ENCODE measurements around the gene DNAJB1.
"Not testable (repeated sequence)": the region's sequence is repeated elsewhere in the genome, so short reads cannot be mapped to it uniquely, and the experiment has no call there.

Gene DNAJB1

DNA sequence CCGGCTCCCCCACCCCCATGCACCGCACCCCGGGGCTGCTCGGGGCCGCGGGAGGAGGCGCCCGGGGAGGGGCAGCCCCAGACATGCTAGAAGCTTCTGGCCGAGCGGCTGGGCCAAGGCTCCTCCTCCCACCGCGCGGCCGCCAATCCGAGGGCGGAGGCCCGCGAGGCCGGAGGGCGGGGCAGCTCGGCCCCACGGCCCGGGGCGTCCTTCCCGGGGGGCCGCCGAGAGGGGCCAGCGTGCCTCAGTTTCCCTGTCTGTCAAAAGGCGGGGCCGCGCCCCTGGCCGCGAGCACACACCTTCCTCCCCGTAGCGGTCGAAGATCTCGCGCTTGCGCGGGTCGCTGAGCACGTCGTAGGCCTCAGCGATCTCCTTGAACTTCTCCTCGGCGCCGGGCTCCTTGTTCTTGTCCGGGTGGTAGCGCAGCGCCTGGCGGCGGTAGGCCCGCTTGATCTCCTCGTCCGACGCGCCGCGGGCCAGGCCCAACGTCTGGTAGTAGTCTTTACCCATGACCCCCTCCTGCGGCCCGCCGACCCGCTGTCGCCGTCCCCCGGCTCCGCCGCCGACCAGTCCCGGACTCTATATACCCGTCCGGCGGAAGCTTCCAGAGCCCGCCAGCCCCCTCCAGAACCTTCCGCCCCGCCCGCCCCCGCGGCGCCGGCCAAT, at the start of gene DNAJB1:
TSS of gene DNAJB1 (minus strand) at position 558 of the 666 bp plus-strand sequence. CDS start at position 510, 48 bp downstream.
- peak; percentile 90 for DNase-seq (ENCODE audit: low spot score)

- DNase-seq (ENCODE audit: low spot score) = no peak
Measured at GRCh38 chr19:14567079-14567478, 48.9 kb upstream of the DNAJB1 start.

- DNase-seq (ENCODE audit: low spot score) = no peak
Measured at GRCh38 chr19:14566712-14567077, 48.5 kb upstream of the DNAJB1 start.

DNA sequence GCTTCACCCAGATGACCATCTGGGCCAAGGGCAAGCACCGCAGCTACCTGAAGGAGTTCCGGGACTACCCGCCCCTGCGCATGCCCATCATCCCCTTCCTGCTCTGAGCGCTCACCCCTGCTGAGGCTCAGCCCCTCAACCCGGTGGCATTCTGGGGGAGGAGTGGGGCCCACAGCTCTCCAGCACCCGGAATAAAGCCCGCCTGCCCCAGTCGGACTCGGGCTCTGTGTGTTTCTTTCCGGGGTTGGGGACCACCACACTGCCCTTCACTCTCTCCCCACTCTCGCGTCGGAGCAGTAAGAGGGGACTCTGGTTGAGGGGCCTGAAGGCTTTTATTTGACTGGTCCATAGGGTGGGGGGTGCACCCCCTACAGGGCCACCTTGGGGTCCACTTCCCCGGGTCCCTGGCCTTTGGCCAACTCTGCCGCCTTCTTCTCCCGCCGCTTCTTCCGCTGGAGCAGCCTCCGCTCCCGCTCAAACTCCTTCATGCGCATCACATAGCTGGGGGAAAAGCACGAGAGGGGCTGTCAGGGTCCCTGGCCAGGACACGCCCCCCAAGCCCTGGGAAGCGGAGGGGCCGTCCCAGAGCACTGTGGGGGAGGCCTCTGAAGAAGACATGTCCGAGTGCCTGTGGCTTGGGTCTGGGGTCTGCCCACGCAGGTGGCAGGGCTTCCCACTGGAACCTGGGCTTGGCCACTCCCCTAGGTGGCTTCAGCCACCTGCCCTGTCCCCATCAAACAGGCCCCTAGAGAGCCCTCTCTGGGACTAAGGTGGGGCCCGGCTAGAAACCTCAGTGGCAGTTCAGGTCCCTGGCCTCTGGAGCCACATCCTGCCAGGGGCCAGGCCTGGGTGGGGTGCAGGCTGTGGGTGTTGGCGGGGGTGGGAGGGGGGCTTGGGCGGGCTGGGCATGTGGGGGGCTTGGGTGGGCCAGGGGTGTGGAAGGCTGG, 47.8 kb upstream of the DNAJB1 start:
- DNase-seq (ENCODE audit: low spot score) = no peak

GRCh38 chr19:14565298-14565679, 47.1 kb upstream of the DNAJB1 start:
- no peak for DNase-seq (ENCODE audit: low spot score)

GRCh38 chr19:14564652-14565297, 46.6 kb upstream of the DNAJB1 start:
- not testable (repeated sequence) for DNase-seq (ENCODE audit: low spot score)

GRCh38 chr19:14563989-14564651, 45.9 kb upstream of the DNAJB1 start:
- DNase-seq (ENCODE audit: low spot score) = peak; percentile 93

DNA sequence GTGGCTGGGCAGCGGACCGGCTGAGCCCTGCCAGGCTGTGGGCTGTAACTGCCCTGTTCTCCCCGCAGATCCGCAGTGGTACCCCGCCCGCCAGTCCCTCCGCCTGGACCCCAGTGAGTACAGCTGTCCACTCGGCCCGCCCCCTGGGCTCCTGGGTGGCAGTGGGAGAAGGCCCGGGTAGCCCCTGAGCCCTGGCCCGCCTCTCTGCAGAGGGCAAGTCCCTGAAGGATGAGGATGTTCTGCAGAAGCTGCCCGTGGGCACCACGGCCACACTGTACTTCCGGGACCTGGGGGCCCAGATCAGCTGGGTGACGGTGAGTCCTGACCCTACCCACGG, 45.4 kb upstream of the DNAJB1 start:
- no peak for DNase-seq (ENCODE audit: low spot score)

DNA sequence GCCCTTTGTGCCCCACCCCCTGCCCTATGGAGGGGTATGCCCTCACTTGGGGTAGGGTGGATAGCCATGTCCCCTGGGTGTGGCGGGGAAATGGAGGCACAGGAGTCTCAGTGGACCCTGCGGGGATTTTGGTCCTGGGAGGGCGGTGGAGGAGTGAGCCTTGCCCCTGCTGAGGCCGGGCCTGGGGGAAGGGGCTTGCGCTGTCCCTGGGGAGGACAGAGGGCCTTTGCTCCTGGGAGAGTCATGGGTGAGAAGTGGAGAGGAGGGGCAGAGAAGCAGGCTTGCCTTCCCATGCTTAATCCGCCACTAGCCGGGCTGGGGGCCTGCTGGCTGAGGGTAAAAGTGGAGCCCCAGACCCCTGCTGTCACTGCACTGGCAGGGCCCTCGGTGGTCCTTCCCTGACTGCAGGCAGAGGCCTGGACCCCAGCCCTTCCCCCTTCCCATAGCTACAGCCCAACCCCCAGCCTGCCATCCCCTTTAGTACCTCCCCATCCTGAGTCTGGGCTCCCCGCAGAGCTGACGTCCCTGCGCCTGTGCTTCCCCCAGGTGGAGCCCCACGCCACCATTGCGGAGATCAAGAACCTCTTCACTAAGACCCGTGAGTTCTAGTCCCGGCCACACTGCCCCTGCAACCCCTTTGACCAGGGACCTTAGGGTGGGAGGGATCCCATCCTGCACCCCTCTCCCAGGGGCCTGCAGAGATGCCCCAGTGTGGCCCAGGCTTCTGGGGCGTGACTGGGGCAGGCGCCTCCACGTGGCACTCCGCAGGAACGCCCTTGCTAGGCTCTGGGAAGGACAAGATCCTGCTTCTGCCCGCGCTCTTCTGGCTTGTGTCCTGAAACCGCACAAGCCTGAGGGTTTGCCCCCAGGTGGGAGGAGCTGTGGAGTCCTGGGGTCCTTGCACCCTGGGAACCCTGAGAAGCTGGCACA, 44.7 kb upstream of the DNAJB1 start:
- no peak for DNase-seq (ENCODE audit: low spot score)

DNA sequence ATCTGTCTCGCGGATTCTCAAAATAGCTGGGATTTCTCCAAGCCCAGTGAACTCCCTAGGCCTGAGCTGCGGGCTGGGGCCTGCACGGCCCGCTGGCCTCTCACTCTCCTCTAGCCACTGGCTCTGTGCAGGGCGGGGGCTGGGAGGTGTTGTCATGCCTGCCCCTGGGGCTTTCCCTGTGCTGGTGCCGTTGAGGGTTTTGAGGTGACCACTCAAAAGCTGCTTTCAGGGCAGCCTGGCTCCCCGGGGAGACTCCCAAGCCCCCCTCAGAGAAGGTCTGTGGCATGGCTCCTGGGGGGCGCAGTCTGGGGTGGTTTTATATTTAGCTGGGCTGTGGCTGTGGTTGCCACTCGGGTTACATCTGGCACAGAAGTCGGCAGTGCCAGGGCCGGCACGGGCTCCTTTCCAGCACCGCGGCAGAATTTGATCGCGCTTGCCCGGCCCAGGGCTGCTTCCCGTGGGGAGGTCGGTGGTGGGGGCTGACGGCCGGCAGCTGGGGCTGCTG, 43.7 kb upstream of the DNAJB1 start:
- no peak for DNase-seq (ENCODE audit: low spot score)

DNA sequence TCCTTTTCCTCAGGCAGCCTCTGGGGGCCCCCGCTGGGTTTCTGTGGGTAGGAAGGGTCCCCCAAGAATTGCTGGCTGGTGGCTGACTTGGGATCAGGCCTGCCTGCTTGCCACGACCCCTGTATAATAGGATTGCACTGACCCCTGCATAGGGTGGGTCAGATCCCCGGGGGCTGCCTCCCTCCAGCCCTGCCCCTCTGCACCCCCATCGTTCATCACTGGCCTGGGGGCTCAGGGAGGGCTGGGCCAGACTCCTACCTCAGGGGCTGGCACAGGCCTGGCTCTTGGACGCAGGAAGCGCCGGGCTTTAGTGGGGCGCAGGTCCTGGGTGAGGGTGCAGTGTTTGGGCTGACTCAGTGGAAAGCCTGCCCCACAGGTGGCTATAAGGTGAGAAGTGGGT, 43.1 kb upstream of the DNAJB1 start:
- no peak for DNase-seq (ENCODE audit: low spot score)

DNA sequence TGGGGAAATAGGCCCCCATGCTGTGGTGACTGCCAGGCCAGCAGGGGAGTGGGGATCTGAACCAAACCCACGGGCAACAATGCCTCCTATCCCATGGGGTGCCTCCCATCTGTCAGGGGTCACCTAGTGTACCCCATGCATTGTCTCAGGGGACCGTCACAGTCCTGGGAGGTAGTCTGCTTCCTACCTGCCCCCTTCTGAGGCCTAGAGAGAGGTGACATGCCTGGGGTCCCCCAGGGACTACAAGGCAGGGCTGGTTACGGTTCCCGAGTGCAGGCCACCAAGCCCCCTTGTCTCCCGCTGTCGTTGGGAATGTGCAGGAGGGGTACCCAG, 42.5 kb upstream of the DNAJB1 start:
- no peak for DNase-seq (ENCODE audit: low spot score)

GRCh38 chr19:14559916-14560775, 41.9 kb upstream of the DNAJB1 start:
- DNase-seq (ENCODE audit: low spot score) = no peak

DNA sequence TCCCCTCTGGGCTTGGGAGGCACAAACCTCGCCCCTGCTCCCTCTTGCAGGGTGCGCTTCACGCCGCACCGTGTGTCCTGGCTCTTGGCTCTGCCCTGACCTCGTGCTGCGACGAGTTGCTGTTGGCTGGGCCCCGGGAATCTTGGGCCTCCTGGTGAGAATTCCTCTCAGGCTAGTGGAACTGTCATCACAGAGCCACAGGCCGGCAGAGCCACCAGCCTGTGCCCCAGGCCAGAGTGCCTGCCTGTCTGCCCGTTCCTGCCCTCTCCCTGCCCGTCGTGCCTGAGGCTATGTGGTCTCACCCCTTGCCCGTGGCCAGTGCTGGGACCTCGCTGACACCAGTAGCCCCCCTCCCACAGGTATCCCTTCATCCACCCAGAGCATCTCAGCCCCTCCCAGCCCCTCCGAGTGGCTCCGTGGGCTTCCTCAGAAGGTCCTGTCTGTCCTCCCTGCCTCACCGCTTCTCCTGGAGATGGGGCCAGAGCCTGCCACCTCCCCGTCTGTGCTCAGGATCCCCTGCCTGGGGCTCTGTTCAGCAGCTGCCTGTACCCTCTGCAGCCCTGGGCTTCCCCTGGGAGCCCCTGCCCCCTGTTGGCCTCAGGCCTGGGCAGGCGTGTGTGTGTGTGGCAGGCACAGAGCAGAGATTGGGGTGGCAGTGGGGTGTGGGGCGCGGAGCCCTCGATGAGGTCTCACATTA, 40.3 kb upstream of the DNAJB1 start:
- no peak for DNase-seq (ENCODE audit: low spot score)

DNA sequence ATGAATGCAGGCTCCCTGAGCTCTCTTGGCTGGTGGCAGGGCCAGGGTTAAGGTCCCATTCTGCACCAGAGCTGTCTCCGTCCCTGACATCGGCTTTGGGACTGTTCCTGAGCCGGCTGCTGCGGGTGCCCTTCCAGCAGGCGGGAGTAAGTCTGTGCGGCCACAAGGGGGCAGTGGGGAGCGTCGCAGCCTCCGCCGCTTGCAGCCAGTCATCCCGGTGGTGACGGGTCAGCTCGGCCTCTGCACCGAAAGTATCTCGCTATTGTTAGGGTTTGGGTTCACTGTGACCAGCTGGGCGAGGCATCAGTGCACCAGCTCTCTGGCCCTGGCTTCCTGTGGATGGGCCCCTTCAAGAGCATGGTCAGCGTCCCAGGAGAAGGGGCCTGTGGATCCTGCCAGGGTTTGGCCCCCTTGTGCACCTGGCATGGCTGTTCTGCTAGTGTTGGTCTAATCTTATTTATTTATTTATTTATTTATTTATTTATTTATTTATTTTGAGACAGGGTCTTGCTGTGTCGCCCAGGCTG, 38.5 kb upstream of the DNAJB1 start:
- DNase-seq (ENCODE audit: low spot score) = peak; percentile 91

GRCh38 chr19:14555918-14556661, 37.9 kb upstream of the DNAJB1 start:
- DNase-seq (ENCODE audit: low spot score) = no peak

DNA sequence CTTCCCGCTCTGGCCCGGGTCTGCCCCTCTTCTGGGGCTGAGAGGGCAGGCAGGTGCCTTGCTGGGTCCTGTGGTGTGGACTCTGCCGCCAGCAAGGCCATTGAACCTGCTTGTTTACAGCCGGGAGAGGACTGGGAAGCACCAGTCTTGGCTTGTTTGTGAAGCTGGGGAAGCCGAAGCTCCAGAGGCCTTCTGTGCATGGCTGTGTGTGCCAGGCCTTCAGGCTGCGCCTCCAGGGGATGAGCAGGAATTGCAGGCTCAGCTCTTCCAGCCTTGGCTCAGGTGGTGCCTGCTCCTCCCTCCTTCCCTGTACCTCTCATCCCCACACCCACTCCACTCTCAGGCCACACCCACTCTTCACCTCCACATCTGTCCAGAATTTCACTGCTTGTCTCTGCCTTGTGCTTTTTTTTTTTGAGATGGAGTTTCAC, 36.2 kb upstream of the DNAJB1 start:
- DNase-seq (ENCODE audit: low spot score) = no peak

- no peak for DNase-seq (ENCODE audit: low spot score)
Measured at GRCh38 chr19:14553939-14554243, 35.7 kb upstream of the DNAJB1 start.
